Measurements from ENCODE around the gene RHCG. TPM values are rescaled to one million over a fixed set of nuclear protein-coding genes. Genes with fewer than 3 reads are reported as not detected.

Gene RHCG
- total and polyA plus RNA-seq, 4 donors: 0.08 to 0.19 (median 0.15) TPM

DNA sequence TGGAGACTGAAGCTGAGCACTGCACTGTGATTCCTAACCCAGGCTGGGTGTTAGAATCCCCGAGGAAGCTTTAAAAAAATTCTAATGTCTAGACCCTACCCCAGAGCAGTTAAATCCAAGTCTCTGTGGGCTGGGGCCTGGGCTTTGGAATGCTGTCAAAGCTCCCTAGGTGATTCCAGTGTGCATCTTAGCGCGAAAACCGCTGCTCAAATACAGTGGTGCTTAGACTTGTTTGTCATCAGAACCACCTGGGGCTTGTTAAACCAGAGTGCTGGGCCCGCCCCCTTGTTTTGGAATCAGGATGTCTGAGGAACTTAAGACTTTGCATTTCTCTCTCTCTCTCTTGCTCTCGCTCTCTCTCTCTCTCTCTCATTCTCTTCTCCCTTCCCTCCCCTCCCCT is 20.7 kb downstream of the RHCG start:
- Histone ChIP-seq H3K27me3 (ENCODE audit: control insufficient read depth in 4 of 4, insufficient read depth in 4 of 4, low read length in 3 of 4) (no peaks in the 10 kb centered on the region), H3K27ac (ENCODE audit: low read depth in 1 of 2, low read length in 2 of 2) (no peak overlapping the region), H3K36me3 (ENCODE audit: control insufficient read depth in 4 of 4, insufficient read depth in 3 of 4, low read depth in 1 of 4, low read length in 3 of 4) (peaks cover 0 to 5% (median 2%) of the 10 kb centered on the region in 4 donors), H3K4me3 (ENCODE audit: low read depth in 1 of 3, low read length in 3 of 3) (no peak overlapping the region), H3K9ac (ENCODE audit: low read depth in 1 of 2, low read length in 2 of 2) (no peak overlapping the region), H3K4me1 (ENCODE audit: control insufficient read depth in 4 of 4, insufficient read depth in 4 of 4, low read length in 3 of 4) (no peaks in the 10 kb centered on the region), H3K9me3 (ENCODE audit: control insufficient read depth in 4 of 4, low read length in 3 of 4) (no peaks in the 10 kb centered on the region)
- no peak for DNase-seq (ENCODE audit: low spot score)
- WGBS: 75% methylated on average over 6 of the region's 6 CpGs
- no peak for TF ChIP-seq GABPA (IDR thresholded peaks at IDR 0.05 in 1 of 2, conservative IDR thresholded peaks at IDR 0.05 in 1 of 2)
- TF ChIP-seq, protein P1, sequence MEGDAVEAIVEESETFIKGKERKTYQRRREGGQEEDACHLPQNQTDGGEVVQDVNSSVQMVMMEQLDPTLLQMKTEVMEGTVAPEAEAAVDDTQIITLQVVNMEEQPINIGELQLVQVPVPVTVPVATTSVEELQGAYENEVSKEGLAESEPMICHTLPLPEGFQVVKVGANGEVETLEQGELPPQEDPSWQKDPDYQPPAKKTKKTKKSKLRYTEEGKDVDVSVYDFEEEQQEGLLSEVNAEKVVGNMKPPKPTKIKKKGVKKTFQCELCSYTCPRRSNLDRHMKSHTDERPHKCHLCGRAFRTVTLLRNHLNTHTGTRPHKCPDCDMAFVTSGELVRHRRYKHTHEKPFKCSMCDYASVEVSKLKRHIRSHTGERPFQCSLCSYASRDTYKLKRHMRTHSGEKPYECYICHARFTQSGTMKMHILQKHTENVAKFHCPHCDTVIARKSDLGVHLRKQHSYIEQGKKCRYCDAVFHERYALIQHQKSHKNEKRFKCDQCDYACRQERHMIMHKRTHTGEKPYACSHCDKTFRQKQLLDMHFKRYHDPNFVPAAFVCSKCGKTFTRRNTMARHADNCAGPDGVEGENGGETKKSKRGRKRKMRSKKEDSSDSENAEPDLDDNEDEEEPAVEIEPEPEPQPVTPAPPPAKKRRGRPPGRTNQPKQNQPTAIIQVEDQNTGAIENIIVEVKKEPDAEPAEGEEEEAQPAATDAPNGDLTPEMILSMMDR (IDR thresholded peaks at IDR 0.05; ENCODE audit: low read depth, low read length, missing input control): no peak
- TF ChIP-seq SP1 (IDR thresholded peaks at IDR 0.05): no peak
- TF ChIP-seq RAD21 (IDR thresholded peaks at IDR 0.05): no peak
- no peak for TF ChIP-seq EGR1 (IDR thresholded peaks at IDR 0.05; ENCODE audit: low read depth in 2 of 2)
- TF ChIP-seq RXRA (IDR thresholded peaks at IDR 0.05): no peak

DNA sequence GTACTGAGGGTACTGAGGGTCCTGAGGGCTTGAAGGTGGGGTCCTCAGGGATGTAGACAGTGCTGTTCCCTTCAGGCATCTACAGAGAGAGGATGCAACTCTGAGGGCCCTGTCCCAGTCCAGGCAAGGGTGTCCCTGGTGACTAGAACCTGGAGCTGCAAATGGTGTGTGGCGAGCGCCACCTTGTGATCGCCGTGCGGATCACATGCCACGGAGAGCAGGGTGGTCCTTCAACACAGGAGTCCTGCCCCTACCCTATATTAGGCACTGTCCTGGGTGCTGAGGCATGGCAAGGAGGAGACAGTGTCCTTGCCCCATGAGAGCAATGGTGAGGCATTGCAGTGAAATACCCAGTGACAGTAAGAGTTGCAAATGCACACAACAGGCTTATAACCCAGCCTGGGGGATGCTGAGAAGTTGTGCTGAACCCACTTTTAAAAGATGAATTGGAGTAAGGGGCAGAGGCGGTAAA is 23.6 kb downstream of the RHCG start:
- DNase-seq (ENCODE audit: low spot score): peak; percentile 68
- Histone ChIP-seq H3K36me3 (ENCODE audit: control insufficient read depth in 4 of 4, insufficient read depth in 3 of 4, low read depth in 1 of 4, low read length in 3 of 4) (peaks cover 0 to 3% (median 0%) of the 10 kb centered on the region in 4 donors), H3K4me1 (ENCODE audit: control insufficient read depth in 4 of 4, insufficient read depth in 4 of 4, low read length in 3 of 4) (no peaks in the 10 kb centered on the region), H3K27ac (ENCODE audit: low read depth in 1 of 2, low read length in 2 of 2) (no peak overlapping the region), H3K4me3 (ENCODE audit: low read depth in 1 of 3, low read length in 3 of 3) (no peak overlapping the region), H3K27me3 (ENCODE audit: control insufficient read depth in 4 of 4, insufficient read depth in 4 of 4, low read length in 3 of 4) (no peaks in the 10 kb centered on the region), H3K9me3 (ENCODE audit: control insufficient read depth in 4 of 4, low read length in 3 of 4) (no peaks in the 10 kb centered on the region), H3K9ac (ENCODE audit: low read depth in 1 of 2, low read length in 2 of 2) (no peak overlapping the region)
- WGBS: 11% methylated on average over 7 of the region's 7 CpGs
- TF ChIP-seq GABPA (IDR thresholded peaks at IDR 0.05 in 1 of 2, conservative IDR thresholded peaks at IDR 0.05 in 1 of 2) (no peak), RAD21 (IDR thresholded peaks at IDR 0.05) (peak; percentile 95 to 99), HNF4G (IDR thresholded peaks at IDR 0.05) (no peak)
- TF ChIP-seq, protein P1 (IDR thresholded peaks at IDR 0.05; ENCODE audit: low read depth, low read length, missing input control): peak; percentile 81

DNA sequence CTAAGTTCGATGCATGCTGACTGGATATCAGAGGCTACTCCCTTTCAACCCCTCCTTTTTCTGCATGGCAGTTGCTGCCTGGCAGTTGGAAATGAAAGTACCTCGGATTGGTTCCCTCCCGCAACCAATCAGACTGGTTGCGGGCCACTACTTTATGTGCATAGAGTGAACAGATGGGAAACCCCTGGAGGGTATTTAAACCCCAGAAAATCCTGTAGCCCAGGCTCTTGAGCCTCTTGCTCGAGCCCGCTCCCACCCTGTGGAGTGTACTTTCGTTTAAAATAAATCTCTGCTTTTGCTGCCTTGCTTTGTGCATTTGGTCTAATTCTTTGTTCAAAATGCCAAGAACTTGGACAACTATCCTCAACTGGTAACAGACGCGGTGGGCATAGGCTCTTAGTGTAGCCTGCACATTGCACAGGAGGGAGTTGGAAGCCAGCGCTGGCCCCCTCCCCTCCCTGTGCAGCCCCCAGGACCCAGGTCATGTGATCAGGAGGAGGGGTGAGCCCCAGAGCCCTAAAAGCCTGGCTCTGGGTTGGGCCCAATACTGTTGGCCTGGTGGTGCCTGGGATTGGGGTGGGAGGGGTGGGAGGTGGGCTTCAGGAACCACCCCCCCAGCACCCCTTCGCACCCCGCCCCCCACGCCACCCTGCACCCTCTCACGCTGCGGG is 26.8 kb downstream of the RHCG start:
- WGBS: 78% methylated on average over 15 of the region's 15 CpGs
- no peaks in the 10 kb centered on the region for H3K27me3 ChIP-seq (ENCODE audit: control insufficient read depth in 4 of 4, insufficient read depth in 4 of 4, low read length in 3 of 4)
- TF ChIP-seq HNF4A (conservative IDR thresholded peaks at IDR 0.05) (no peak), NR2F2 (IDR thresholded peaks at IDR 0.05) (no peak), GABPA (IDR thresholded peaks at IDR 0.05 in 1 of 2, conservative IDR thresholded peaks at IDR 0.05 in 1 of 2) (no peak), SP1 (IDR thresholded peaks at IDR 0.05) (no peak), FOXA1 (IDR thresholded peaks at IDR 0.05) (no peak), HNF4G (IDR thresholded peaks at IDR 0.05) (no peak), EGR1 (IDR thresholded peaks at IDR 0.05; ENCODE audit: low read depth in 2 of 2) (no peak)
- TF ChIP-seq, protein P1 (IDR thresholded peaks at IDR 0.05; ENCODE audit: low read depth, low read length, missing input control): no peak
- TF ChIP-seq, protein P2, sequence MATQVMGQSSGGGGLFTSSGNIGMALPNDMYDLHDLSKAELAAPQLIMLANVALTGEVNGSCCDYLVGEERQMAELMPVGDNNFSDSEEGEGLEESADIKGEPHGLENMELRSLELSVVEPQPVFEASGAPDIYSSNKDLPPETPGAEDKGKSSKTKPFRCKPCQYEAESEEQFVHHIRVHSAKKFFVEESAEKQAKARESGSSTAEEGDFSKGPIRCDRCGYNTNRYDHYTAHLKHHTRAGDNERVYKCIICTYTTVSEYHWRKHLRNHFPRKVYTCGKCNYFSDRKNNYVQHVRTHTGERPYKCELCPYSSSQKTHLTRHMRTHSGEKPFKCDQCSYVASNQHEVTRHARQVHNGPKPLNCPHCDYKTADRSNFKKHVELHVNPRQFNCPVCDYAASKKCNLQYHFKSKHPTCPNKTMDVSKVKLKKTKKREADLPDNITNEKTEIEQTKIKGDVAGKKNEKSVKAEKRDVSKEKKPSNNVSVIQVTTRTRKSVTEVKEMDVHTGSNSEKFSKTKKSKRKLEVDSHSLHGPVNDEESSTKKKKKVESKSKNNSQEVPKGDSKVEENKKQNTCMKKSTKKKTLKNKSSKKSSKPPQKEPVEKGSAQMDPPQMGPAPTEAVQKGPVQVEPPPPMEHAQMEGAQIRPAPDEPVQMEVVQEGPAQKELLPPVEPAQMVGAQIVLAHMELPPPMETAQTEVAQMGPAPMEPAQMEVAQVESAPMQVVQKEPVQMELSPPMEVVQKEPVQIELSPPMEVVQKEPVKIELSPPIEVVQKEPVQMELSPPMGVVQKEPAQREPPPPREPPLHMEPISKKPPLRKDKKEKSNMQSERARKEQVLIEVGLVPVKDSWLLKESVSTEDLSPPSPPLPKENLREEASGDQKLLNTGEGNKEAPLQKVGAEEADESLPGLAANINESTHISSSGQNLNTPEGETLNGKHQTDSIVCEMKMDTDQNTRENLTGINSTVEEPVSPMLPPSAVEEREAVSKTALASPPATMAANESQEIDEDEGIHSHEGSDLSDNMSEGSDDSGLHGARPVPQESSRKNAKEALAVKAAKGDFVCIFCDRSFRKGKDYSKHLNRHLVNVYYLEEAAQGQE (IDR thresholded peaks at IDR 0.05): no peak
- TF ChIP-seq, protein P3, sequence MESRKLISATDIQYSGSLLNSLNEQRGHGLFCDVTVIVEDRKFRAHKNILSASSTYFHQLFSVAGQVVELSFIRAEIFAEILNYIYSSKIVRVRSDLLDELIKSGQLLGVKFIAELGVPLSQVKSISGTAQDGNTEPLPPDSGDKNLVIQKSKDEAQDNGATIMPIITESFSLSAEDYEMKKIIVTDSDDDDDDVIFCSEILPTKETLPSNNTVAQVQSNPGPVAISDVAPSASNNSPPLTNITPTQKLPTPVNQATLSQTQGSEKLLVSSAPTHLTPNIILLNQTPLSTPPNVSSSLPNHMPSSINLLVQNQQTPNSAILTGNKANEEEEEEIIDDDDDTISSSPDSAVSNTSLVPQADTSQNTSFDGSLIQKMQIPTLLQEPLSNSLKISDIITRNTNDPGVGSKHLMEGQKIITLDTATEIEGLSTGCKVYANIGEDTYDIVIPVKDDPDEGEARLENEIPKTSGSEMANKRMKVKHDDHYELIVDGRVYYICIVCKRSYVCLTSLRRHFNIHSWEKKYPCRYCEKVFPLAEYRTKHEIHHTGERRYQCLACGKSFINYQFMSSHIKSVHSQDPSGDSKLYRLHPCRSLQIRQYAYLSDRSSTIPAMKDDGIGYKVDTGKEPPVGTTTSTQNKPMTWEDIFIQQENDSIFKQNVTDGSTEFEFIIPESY (IDR thresholded peaks at IDR 0.05): no peak

More for the DNA sequence above, 26.8 kb downstream of the RHCG start:
- H3K27ac ChIP-seq (ENCODE audit: low read depth in 1 of 2, low read length in 2 of 2): no peak overlapping the region
- peaks cover 0 to 14% (median 7%) of the 10 kb centered on the region in 4 donors for H3K4me1 ChIP-seq (ENCODE audit: control insufficient read depth in 4 of 4, insufficient read depth in 4 of 4, low read length in 3 of 4)
- no peaks in the 10 kb centered on the region for H3K9me3 ChIP-seq (ENCODE audit: control insufficient read depth in 4 of 4, low read length in 3 of 4)
- H3K4me3 ChIP-seq (ENCODE audit: low read depth in 1 of 3, low read length in 3 of 3): no peak overlapping the region
- H3K36me3 ChIP-seq (ENCODE audit: control insufficient read depth in 4 of 4, insufficient read depth in 3 of 4, low read depth in 1 of 4, low read length in 3 of 4): peaks cover 0 to 3% (median 0%) of the 10 kb centered on the region in 4 donors
- no peak overlapping the region for H3K9ac ChIP-seq (ENCODE audit: low read depth in 1 of 2, low read length in 2 of 2)
- no peak for DNase-seq (ENCODE audit: low spot score)
